HepG2 (cell line): Measurements from ENCODE around the gene CLHC1. TPM values are rescaled to one million over a fixed set of nuclear protein-coding genes. Genes with fewer than 3 reads are reported as not detected.

Experiments used
- MBD4 ChIP-seq: IDR thresholded peaks from 2 replicates; pipeline ENCODE4 v1.6.1; 2012; ENCODE audit warnings: low read length, inconsistent platforms, borderline replicate concordance
- NCOA1 ChIP-seq: sonication (generic); formaldehyde crosslinking; IDR thresholded peaks from 2 replicates; pipeline ENCODE4 v1.9.0; 2021; ENCODE audit warnings: missing genetic modification reagents
- NR1H2 ChIP-seq: sonication (generic); formaldehyde crosslinking; IDR thresholded peaks from 2 replicates; pipeline ENCODE4 v1.8.1; 2022; ENCODE audit warnings: low read depth, missing genetic modification reagents, borderline replicate concordance
- SMYD3 ChIP-seq: sonication (generic); formaldehyde crosslinking; IDR thresholded peaks from 2 replicates; pipeline ENCODE4 v1.8.1; 2023; ENCODE audit warnings: mild to moderate bottlenecking, missing genetic modification reagents
- ZFP62 ChIP-seq: sonication (generic); formaldehyde crosslinking; IDR thresholded peaks from 2 replicates; pipeline ENCODE4 v1.4.0; 2020; ENCODE audit warnings: missing genetic modification reagents
- ZNF552 ChIP-seq: sonication (generic); formaldehyde crosslinking; IDR thresholded peaks from 2 replicates; pipeline ENCODE4 v1.9.0; 2022; ENCODE audit warnings: missing genetic modification reagents, mild to moderate bottlenecking, borderline replicate concordance
- polyA plus RNA-seq, 8 experiments: library from polyadenylated mRNA; depleted of rRNA in 3 of 8; stranded (reverse) in 7 of 8; unstranded in 1 of 8; fragments of >200 nt; fragmentation: Illumina TruSeq in 4 of 8; extraction: Trizol in 4 of 8; gene quantifications; 2 replicates each; pipeline versions ENCODE4 v1.2.1 to v1.2.3, GENCODE V29; 2011 to 2016; ENCODE audit warnings: low read depth in 4 of 8, missing spikeins in 1 of 8, mixed read lengths in 1 of 8; ENCODE audit not compliant: insufficient read depth in 1 of 8
- total RNA-seq, 5 experiments: library from RNA; depleted of rRNA; stranded (reverse); fragments of >200 nt; fragmentation: Illumina TruSeq; extraction: Trizol; gene quantifications; 2 replicates each; pipeline ENCODE4 v1.2.3, GENCODE V29; 2016; ENCODE audit warnings: low read depth in 1 of 5
- TF ChIP-seq, protein P1 (sequence below): sonication (generic); formaldehyde crosslinking; IDR thresholded peaks from 2 replicates; pipeline ENCODE4 v1.5.0; 2020; ENCODE audit warnings: missing genetic modification reagents
- TF ChIP-seq, protein P2 (sequence below): sonication (generic); formaldehyde crosslinking; IDR thresholded peaks from 2 replicates; pipeline ENCODE4 v1.4.0; 2020; ENCODE audit warnings: missing genetic modification reagents
- TF ChIP-seq, protein P3 (sequence below): sonication (generic); formaldehyde crosslinking; IDR thresholded peaks from 2 replicates; pipeline ENCODE4 v1.4.0; 2020; ENCODE audit warnings: mild to moderate bottlenecking, missing genetic modification reagents
- TF ChIP-seq, protein P4 (sequence below): sonication (generic); formaldehyde crosslinking; IDR thresholded peaks from 2 replicates; pipeline ENCODE4 v1.5.0; 2020; ENCODE audit warnings: mild to moderate bottlenecking, missing genetic modification reagents
- TF ChIP-seq, protein P5 (sequence below): sonication (generic); formaldehyde crosslinking; IDR thresholded peaks from 2 replicates; pipeline ENCODE4 v1.8.0; 2022; ENCODE audit warnings: mild to moderate bottlenecking, missing genetic modification reagents
- TF ChIP-seq, protein P6 (sequence below): sonication (generic); formaldehyde crosslinking; IDR thresholded peaks from 2 replicates; pipeline ENCODE4 v1.4.0; 2020; ENCODE audit warnings: mild to moderate bottlenecking, missing genetic modification reagents, borderline replicate concordance
- TF ChIP-seq, protein P7 (sequence below): sonication (generic); formaldehyde crosslinking; IDR thresholded peaks from 2 replicates; pipeline ENCODE4 v1.4.0; 2020; ENCODE audit warnings: missing genetic modification reagents; ENCODE audit errors: not compliant biosample characterization

Gene CLHC1
- total and polyA plus RNA-seq, 2 of the 13 experiments (the other 11 are each of a cell fraction or from before 2014, with no cell fraction given): 9.8 to 12.6 TPM

DNA sequence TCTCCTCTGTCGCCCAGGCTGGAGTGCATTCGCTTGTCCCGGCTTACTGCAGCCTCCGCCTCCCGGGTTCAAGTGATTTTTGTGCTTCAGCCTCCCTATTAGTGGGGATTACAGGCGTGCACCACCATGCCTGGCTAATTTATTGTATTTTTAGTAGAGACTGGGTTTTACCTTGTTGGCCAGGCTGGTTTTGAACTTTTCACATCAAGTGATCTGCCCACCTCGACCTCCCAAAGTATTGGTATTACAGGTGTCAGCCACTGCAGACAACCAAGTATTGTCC, 1.5 kb upstream of the CLHC1 start (continued):
- TF ChIP-seq, protein P1, sequence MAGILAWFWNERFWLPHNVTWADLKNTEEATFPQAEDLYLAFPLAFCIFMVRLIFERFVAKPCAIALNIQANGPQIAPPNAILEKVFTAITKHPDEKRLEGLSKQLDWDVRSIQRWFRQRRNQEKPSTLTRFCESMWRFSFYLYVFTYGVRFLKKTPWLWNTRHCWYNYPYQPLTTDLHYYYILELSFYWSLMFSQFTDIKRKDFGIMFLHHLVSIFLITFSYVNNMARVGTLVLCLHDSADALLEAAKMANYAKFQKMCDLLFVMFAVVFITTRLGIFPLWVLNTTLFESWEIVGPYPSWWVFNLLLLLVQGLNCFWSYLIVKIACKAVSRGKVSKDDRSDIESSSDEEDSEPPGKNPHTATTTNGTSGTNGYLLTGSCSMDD (CRISPR knock-in tag): no peak
- TF ChIP-seq, protein P2, sequence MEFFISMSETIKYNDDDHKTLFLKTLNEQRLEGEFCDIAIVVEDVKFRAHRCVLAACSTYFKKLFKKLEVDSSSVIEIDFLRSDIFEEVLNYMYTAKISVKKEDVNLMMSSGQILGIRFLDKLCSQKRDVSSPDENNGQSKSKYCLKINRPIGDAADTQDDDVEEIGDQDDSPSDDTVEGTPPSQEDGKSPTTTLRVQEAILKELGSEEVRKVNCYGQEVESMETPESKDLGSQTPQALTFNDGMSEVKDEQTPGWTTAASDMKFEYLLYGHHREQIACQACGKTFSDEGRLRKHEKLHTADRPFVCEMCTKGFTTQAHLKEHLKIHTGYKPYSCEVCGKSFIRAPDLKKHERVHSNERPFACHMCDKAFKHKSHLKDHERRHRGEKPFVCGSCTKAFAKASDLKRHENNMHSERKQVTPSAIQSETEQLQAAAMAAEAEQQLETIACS (CRISPR knock-in tag): no peak
- TF ChIP-seq NR1H2 (CRISPR knock-in tag) (no peak), MBD4 (peak; percentile 8; the same call in 1 of the 2 replicates), ZNF552 (CRISPR knock-in tag) (no peak), ZFP62 (no peak), NCOA1 (CRISPR knock-in tag) (no peak), SMYD3 (CRISPR knock-in tag) (0 out of 2 replicates have a peak, but pooled peaks have one; percentile 60)
- TF ChIP-seq, protein P3, sequence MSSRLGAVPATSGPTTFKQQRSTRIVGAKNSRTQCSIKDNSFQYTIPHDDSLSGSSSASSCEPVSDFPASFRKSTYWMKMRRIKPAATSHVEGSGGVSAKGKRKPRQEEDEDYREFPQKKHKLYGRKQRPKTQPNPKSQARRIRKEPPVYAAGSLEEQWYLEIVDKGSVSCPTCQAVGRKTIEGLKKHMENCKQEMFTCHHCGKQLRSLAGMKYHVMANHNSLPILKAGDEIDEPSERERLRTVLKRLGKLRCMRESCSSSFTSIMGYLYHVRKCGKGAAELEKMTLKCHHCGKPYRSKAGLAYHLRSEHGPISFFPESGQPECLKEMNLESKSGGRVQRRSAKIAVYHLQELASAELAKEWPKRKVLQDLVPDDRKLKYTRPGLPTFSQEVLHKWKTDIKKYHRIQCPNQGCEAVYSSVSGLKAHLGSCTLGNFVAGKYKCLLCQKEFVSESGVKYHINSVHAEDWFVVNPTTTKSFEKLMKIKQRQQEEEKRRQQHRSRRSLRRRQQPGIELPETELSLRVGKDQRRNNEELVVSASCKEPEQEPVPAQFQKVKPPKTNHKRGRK: no peak
- TF ChIP-seq, protein P4, sequence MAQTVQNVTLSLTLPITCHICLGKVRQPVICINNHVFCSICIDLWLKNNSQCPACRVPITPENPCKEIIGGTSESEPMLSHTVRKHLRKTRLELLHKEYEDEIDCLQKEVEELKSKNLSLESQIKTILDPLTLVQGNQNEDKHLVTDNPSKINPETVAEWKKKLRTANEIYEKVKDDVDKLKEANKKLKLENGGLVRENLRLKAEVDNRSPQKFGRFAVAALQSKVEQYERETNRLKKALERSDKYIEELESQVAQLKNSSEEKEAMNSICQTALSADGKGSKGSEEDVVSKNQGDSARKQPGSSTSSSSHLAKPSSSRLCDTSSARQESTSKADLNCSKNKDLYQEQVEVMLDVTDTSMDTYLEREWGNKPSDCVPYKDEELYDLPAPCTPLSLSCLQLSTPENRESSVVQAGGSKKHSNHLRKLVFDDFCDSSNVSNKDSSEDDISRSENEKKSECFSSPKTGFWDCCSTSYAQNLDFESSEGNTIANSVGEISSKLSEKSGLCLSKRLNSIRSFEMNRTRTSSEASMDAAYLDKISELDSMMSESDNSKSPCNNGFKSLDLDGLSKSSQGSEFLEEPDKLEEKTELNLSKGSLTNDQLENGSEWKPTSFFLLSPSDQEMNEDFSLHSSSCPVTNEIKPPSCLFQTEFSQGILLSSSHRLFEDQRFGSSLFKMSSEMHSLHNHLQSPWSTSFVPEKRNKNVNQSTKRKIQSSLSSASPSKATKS (CRISPR knock-in tag): no peak
- TF ChIP-seq, protein P5, sequence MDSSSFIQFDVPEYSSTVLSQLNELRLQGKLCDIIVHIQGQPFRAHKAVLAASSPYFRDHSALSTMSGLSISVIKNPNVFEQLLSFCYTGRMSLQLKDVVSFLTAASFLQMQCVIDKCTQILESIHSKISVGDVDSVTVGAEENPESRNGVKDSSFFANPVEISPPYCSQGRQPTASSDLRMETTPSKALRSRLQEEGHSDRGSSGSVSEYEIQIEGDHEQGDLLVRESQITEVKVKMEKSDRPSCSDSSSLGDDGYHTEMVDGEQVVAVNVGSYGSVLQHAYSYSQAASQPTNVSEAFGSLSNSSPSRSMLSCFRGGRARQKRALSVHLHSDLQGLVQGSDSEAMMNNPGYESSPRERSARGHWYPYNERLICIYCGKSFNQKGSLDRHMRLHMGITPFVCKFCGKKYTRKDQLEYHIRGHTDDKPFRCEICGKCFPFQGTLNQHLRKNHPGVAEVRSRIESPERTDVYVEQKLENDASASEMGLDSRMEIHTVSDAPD (CRISPR knock-in tag): peak; percentile 72; the same call in 1 of the 2 replicates
- TF ChIP-seq, protein P6, sequence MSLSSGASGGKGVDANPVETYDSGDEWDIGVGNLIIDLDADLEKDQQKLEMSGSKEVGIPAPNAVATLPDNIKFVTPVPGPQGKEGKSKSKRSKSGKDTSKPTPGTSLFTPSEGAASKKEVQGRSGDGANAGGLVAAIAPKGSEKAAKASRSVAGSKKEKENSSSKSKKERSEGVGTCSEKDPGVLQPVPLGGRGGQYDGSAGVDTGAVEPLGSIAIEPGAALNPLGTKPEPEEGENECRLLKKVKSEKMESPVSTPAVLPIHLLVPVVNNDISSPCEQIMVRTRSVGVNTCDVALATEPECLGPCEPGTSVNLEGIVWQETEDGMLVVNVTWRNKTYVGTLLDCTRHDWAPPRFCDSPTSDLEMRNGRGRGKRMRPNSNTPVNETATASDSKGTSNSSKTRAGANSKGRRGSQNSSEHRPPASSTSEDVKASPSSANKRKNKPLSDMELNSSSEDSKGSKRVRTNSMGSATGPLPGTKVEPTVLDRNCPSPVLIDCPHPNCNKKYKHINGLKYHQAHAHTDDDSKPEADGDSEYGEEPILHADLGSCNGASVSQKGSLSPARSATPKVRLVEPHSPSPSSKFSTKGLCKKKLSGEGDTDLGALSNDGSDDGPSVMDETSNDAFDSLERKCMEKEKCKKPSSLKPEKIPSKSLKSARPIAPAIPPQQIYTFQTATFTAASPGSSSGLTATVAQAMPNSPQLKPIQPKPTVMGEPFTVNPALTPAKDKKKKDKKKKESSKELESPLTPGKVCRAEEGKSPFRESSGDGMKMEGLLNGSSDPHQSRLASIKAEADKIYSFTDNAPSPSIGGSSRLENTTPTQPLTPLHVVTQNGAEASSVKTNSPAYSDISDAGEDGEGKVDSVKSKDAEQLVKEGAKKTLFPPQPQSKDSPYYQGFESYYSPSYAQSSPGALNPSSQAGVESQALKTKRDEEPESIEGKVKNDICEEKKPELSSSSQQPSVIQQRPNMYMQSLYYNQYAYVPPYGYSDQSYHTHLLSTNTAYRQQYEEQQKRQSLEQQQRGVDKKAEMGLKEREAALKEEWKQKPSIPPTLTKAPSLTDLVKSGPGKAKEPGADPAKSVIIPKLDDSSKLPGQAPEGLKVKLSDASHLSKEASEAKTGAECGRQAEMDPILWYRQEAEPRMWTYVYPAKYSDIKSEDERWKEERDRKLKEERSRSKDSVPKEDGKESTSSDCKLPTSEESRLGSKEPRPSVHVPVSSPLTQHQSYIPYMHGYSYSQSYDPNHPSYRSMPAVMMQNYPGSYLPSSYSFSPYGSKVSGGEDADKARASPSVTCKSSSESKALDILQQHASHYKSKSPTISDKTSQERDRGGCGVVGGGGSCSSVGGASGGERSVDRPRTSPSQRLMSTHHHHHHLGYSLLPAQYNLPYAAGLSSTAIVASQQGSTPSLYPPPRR (CRISPR knock-in tag): no peak
- TF ChIP-seq, protein P7, sequence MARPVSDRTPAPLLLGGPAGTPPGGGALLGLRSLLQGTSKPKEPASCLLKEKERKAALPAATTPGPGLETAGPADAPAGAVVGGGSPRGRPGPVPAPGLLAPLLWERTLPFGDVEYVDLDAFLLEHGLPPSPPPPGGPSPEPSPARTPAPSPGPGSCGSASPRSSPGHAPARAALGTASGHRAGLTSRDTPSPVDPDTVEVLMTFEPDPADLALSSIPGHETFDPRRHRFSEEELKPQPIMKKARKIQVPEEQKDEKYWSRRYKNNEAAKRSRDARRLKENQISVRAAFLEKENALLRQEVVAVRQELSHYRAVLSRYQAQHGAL (CRISPR knock-in tag): no peak
- TF ChIP-seq, all 625 proteins: peak for 9
